SH-SY5Y (cell line): ENCODE data around the gene TBC1D25.

Source experiments
- GATA2 ChIP-seq: IDR thresholded peaks from 2 replicates; pipeline ENCODE4 v1.6.1; 2011; ENCODE audit warnings: mild to moderate bottlenecking, low read depth, low read length
- GATA3 ChIP-seq: IDR thresholded peaks from 2 replicates; pipeline ENCODE4 v1.6.1; 2011; ENCODE audit warnings: low read depth, mild to moderate bottlenecking, low read length, moderate library complexity

GRCh38 chrX:48591255-48591791 is 51.8 kb downstream of the TBC1D25 start:
- TF ChIP-seq GATA2 (no peak), GATA3 (no peak)
